CD14-positive monocyte (primary cell): ENCODE results near the gene ANKRD66. TPM values are rescaled to one million over a fixed set of nuclear protein-coding genes. Genes with fewer than 3 reads are reported as not detected.
A peak's percentile ranks its signal among the peaks of the same experiment; 100 is the strongest.

ENCODE experiments used
- DNase-seq, 3 donors: peaks; one replicate each; pipeline ENCODE4 v3.0.0-alpha.2; 2011 to 2022
- H2AFZ ChIP-seq: 2 replicates; pipeline ENCODE4 v1.6.0; 2012; ENCODE audit warnings: mild to moderate bottlenecking, low read depth, low read length, inconsistent platforms; ENCODE audit not compliant: insufficient read depth, poor library complexity, severe bottlenecking
- H3K27ac ChIP-seq, 2 donors: 1 replicate in 1 of 2; 2 replicates in 1 of 2; pipeline ENCODE4 v1.5.1; 2012 to 2013; ENCODE audit warnings: low read length in 2 of 2, control low read depth in 1 of 2, inconsistent platforms in 1 of 2, low read depth in 1 of 2, mild to moderate bottlenecking in 1 of 2
- H3K27me3 ChIP-seq, 2 donors: one replicate each; pipeline versions ENCODE4 v1.6.0 to v1.6.1; 2011 to 2013; ENCODE audit warnings: low read length in 2 of 2; ENCODE audit not compliant: control insufficient read depth in 2 of 2, insufficient read depth in 2 of 2
- H3K36me3 ChIP-seq, 2 donors: replicated peaks in 1 of 2; 1 replicate in 1 of 2; 2 replicates in 1 of 2; pipeline versions ENCODE4 v1.5.1 to v1.6.1; 2012 to 2013; ENCODE audit warnings: low read length in 2 of 2, control low read depth in 1 of 2, inconsistent platforms in 1 of 2, mild to moderate bottlenecking in 1 of 2; ENCODE audit not compliant: insufficient read depth in 2 of 2, control insufficient read depth in 1 of 2
- H3K4me1 ChIP-seq, 2 donors: 1 replicate in 1 of 2; 2 replicates in 1 of 2; pipeline versions ENCODE4 v1.5.1 to v1.6.1; 2012 to 2013; ENCODE audit warnings: low read length in 2 of 2, control low read depth in 1 of 2, inconsistent platforms in 1 of 2, mild to moderate bottlenecking in 1 of 2, moderate library complexity in 1 of 2; ENCODE audit not compliant: insufficient read depth in 2 of 2, control insufficient read depth in 1 of 2
- H3K4me2 ChIP-seq: replicated peaks from 2 replicates; pipeline ENCODE3; 2012; ENCODE audit warnings: low read length, moderate library complexity, mild to moderate bottlenecking; ENCODE audit not compliant: poor library complexity, severe bottlenecking; ENCODE audit errors: extremely low read depth
- H3K4me3 ChIP-seq, 3 experiments: fragments of 200-600 bp in 1 of 3; sonication (generic) in 1 of 3; replicated peaks in 1 of 3; 1 replicate in 2 of 3; 2 replicates in 1 of 3; pipeline ENCODE4 v1.5.1; 2011 to 2013; ENCODE audit warnings: low read length in 3 of 3, mild to moderate bottlenecking in 3 of 3, control low read depth in 2 of 3, low read depth in 2 of 3, inconsistent platforms in 1 of 3, moderate library complexity in 1 of 3
- H3K79me2 ChIP-seq: 2 replicates; pipeline ENCODE4 v1.6.0; 2012; ENCODE audit warnings: mild to moderate bottlenecking, control low read depth, inconsistent platforms, low read length, moderate library complexity; ENCODE audit not compliant: insufficient read depth
- H3K9ac ChIP-seq: 2 replicates; pipeline ENCODE4 v1.6.0; 2017; ENCODE audit warnings: low read length, mild to moderate bottlenecking; ENCODE audit not compliant: insufficient read depth, poor library complexity, severe bottlenecking
- H3K9me3 ChIP-seq, 2 donors: replicated peaks in 1 of 2; 1 replicate in 1 of 2; 2 replicates in 1 of 2; pipeline versions ENCODE4 v1.5.1 to v1.6.1; 2012 to 2013; ENCODE audit warnings: low read length in 2 of 2, control low read depth in 1 of 2; ENCODE audit not compliant: control insufficient read depth in 1 of 2, insufficient read depth in 1 of 2
- H4K20me1 ChIP-seq: 2 replicates; pipeline ENCODE4 v1.6.0; 2012; ENCODE audit warnings: mild to moderate bottlenecking, low read length, control low read depth, moderate library complexity; ENCODE audit not compliant: insufficient read depth
- H3K27ac Mint-ChIP-seq, 7 donors: one replicate each; pipeline ENCODE4 v1.8.0; 2020; ENCODE audit warnings: mild to moderate bottlenecking in 7 of 7, mixed read lengths in 7 of 7, moderate library complexity in 6 of 7, inconsistent platforms in 2 of 7
- H3K27me3 Mint-ChIP-seq, 3 donors: one replicate each; pipeline ENCODE4 v1.8.0; 2021 to 2022; ENCODE audit warnings: low read depth in 3 of 3, mild to moderate bottlenecking in 3 of 3, mixed read lengths in 3 of 3, moderate library complexity in 3 of 3, inconsistent platforms in 1 of 3
- H3K36me3 Mint-ChIP-seq, 2 donors: one replicate each; pipeline ENCODE4 v1.8.0; 2020; ENCODE audit warnings: mixed read lengths in 2 of 2, inconsistent platforms in 1 of 2, mild to moderate bottlenecking in 1 of 2
- H3K4me1 Mint-ChIP-seq: one replicate; pipeline ENCODE4 v1.8.0; 2020; ENCODE audit warnings: mild to moderate bottlenecking, mixed read lengths
- H3K4me3 Mint-ChIP-seq, 2 donors: one replicate each; pipeline ENCODE4 v1.8.0; 2020; ENCODE audit warnings: mild to moderate bottlenecking in 2 of 2, mixed read lengths in 2 of 2, moderate library complexity in 1 of 2
- H3K9me3 Mint-ChIP-seq, 7 donors: one replicate each; pipeline ENCODE4 v1.8.0; 2020 to 2022; ENCODE audit warnings: mixed read lengths in 7 of 7, mild to moderate bottlenecking in 6 of 7, moderate library complexity in 6 of 7, inconsistent platforms in 2 of 7
- CTCF ChIP-seq: fragments of 200-600 bp; IDR thresholded peaks from one replicate; pipeline ENCODE4 v1.8.0; 2022; ENCODE audit warnings: antibody characterized with exemption, mild to moderate bottlenecking
- WGBS: methylation state at CpG from one replicate; pipeline ENCODE4 v1.1.5; 2013; ENCODE audit warnings: missing lambda C conversion rate; ENCODE audit not compliant: insufficient coverage; 5-methylcytosine and 5-hydroxymethylcytosine counted together
- intact Hi-C, 2 donors: fragments of 100-400 bp; cut with micrococcal nuclease; formaldehyde crosslinking; loops; one replicate each; pipeline versions ENCODE4 v1.15.0 to v1.15.1; 2023
- polyA plus RNA-seq, 3 donors: library from polyadenylated mRNA; depleted of rRNA in 1 of 3; unstranded in 2 of 3; stranded (reverse) in 1 of 3; fragments of 300-500 nt in 2 of 3; fragments of >200 nt in 1 of 3; fragmentation: Illumina TruSeq in 2 of 3; gene quantifications; 1 replicate in 2 of 3; 2 replicates in 1 of 3; pipeline ENCODE4 v1.2.3, GENCODE V29; 2012 to 2021

ANKRD66 gene
- polyA plus RNA-seq, 3 donors, result not detected

- Histone ChIP-seq H3K4me2 (no peak overlapping the region), H3K27me3 (no peaks in the 10 kb centered on the region), H4K20me1 (no peaks in the 10 kb centered on the region), H3K4me3 (no peak overlapping the region), H3K27ac (no peak overlapping the region), H2AFZ (no peak overlapping the region), H3K4me1 (peaks cover 15 to 17% of the 10 kb centered on the region in 2 donors), H3K79me2 (no peaks in the 10 kb centered on the region), H3K36me3 (no peaks in the 10 kb centered on the region), H3K9me3 (no peaks in the 10 kb centered on the region), H3K9ac (no peak overlapping the region)
- Mint-ChIP-seq H3K36me3 (no peaks in the 10 kb centered on the region), H3K4me1 (peaks cover 26% of the 10 kb centered on the region), H3K27me3 (peaks cover 0 to 2% (median 0%) of the 10 kb centered on the region in 3 donors), H3K27ac (peak overlapping the region in 1 of 7 donors; percentile 55), H3K4me3 (no peak overlapping the region), H3K9me3 (peaks cover 0 to 6% (median 2%) of the 10 kb centered on the region in 7 donors)
- WGBS, result 91% methylated on average over 5 of the region's 5 CpGs
- intact Hi-C loops, result no loop called here
- DNase-seq, result no peak
- TF ChIP-seq CTCF, result no peak
Observed at GRCh38 chr6:46749731-46750130, 3.0 kb downstream of the ANKRD66 start.

DNA sequence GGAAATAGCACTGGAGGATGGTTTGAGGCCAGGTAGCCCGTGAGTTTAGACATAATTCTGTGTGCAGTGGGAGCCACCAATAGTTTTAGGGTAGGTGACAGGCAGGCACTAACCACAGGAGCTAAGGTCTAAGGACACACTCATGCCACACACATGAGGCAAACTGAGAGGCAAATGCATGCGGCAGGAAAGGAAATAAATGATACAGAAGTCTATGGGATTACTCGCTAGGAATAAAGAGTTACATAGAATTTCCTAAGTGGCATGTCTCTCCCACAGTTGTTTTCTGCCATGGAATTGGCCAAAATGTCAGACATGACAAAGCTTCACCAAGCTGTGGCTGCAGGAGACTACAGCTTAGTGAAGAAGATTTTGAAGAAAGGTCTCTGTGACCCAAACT is 4.9 kb downstream of the ANKRD66 start:
- Histone ChIP-seq H3K79me2 (no peaks in the 10 kb centered on the region), H3K9me3 (no peaks in the 10 kb centered on the region), H2AFZ (no peak overlapping the region), H3K27ac (no peak overlapping the region), H3K27me3 (no peaks in the 10 kb centered on the region), H3K4me2 (no peak overlapping the region), H3K4me1 (peaks cover 6 to 12% of the 10 kb centered on the region in 2 donors), H3K4me3 (no peak overlapping the region), H3K36me3 (no peaks in the 10 kb centered on the region), H3K9ac (no peak overlapping the region), H4K20me1 (no peaks in the 10 kb centered on the region)
- TF ChIP-seq CTCF, result no peak
- no peak overlapping the region for H3K27ac Mint-ChIP-seq
- H3K27me3 Mint-ChIP-seq, result peaks cover 0 to 1% (median 0%) of the 10 kb centered on the region in 3 donors
- no peak overlapping the region for H3K4me3 Mint-ChIP-seq
- WGBS, result 100% methylated on average over 3 of the region's 3 CpGs
- no peak for DNase-seq
- H3K36me3 Mint-ChIP-seq, result no peaks in the 10 kb centered on the region
- H3K9me3 Mint-ChIP-seq, result peaks cover 0 to 6% (median 0%) of the 10 kb centered on the region in 7 donors
- peaks cover 15% of the 10 kb centered on the region for H3K4me1 Mint-ChIP-seq
- intact Hi-C loops, result no loop called here
